ENCODE results near the gene USP25. TPM values are rescaled to one million over a fixed set of nuclear protein-coding genes. Genes with fewer than 3 reads are reported as not detected.

USP25 gene
- total RNA-seq, 1 experiment from 2014 or later: 33.6 TPM

DNA sequence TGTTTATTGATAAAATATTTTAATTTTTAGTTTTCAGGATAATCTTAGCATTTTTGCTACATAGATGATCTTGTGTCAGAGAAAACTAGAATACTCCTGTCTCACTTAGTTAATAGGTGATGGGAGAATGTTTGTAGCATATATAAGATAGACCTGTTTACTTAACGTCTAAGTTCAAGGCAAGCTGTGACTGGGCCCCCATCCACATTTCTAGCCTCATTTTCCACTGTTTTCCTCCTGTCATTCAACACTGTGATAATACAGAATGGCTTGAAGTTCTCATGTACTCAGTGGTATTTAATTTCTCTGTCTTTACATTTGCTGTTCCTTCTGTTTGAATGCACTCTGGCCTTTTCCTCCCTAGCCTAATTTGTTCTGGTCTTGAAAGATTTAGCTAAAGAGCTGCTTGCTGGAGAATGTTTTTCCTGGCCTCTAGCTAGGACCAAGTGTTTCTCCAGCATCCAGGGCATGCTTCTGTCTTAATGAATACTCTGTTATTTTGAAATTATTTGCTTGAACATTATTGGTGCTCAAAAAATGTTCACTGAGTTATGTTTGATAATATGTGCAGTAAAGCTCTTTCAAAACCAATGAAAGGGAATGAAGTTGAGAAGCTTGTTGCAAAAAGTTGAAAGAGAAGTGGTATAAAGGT, 37.3 kb downstream of the USP25 start:
- H4K20me1 ChIP-seq (ENCODE audit: insufficient read depth): no peaks in the 10 kb centered on the region
- CTCF ChIA-PET: no interaction called here
- no peaks in the 10 kb centered on the region for H3K9me2 ChIP-seq (ENCODE audit: insufficient read depth)
- ATAC-seq (no peak), DNase-seq (ENCODE audit: low read depth, low spot score) (no peak)
- peaks cover 0 to 2% of the 10 kb centered on the region in 2 experiments; a peak in 1 of 4 replicates for H3K36me3 ChIP-seq (ENCODE audit: control insufficient read depth in 1 of 2, insufficient read depth in 2 of 2, low read length in 2 of 2)
- no peaks in the 10 kb centered on the region for H3K9me3 ChIP-seq (ENCODE audit: control insufficient read depth in 1 of 2, insufficient read depth in 1 of 2, low read depth in 1 of 2, low read length in 2 of 2)
- H3K4me3 ChIP-seq (replicated peaks in 1 of 2; ENCODE audit: low read depth in 1 of 2, low read length in 2 of 2): no peak overlapping the region
- H3K27ac ChIP-seq (ENCODE audit: low read depth, low read length): no peak overlapping the region
- H3K79me2 ChIP-seq (ENCODE audit: insufficient read depth, low read length): peaks cover 65% of the 10 kb centered on the region
- intact Hi-C loops (cut with micrococcal nuclease): no loop called here
- H3K9ac ChIP-seq (ENCODE audit: low read length): no peak overlapping the region
- RAD21 ChIA-PET (ENCODE audit: low non-redundant PET in 1 of 2, low total read pairs in 2 of 2, uncharacterized antibody in 2 of 2, unreplicated experiment in 2 of 2): no interaction called here
- TF ChIP-seq, protein P1, sequence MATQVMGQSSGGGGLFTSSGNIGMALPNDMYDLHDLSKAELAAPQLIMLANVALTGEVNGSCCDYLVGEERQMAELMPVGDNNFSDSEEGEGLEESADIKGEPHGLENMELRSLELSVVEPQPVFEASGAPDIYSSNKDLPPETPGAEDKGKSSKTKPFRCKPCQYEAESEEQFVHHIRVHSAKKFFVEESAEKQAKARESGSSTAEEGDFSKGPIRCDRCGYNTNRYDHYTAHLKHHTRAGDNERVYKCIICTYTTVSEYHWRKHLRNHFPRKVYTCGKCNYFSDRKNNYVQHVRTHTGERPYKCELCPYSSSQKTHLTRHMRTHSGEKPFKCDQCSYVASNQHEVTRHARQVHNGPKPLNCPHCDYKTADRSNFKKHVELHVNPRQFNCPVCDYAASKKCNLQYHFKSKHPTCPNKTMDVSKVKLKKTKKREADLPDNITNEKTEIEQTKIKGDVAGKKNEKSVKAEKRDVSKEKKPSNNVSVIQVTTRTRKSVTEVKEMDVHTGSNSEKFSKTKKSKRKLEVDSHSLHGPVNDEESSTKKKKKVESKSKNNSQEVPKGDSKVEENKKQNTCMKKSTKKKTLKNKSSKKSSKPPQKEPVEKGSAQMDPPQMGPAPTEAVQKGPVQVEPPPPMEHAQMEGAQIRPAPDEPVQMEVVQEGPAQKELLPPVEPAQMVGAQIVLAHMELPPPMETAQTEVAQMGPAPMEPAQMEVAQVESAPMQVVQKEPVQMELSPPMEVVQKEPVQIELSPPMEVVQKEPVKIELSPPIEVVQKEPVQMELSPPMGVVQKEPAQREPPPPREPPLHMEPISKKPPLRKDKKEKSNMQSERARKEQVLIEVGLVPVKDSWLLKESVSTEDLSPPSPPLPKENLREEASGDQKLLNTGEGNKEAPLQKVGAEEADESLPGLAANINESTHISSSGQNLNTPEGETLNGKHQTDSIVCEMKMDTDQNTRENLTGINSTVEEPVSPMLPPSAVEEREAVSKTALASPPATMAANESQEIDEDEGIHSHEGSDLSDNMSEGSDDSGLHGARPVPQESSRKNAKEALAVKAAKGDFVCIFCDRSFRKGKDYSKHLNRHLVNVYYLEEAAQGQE (IDR thresholded peaks at IDR 0.05; ENCODE audit: low read depth): no peak
- no peak for TF ChIP-seq EZH2 (IDR thresholded peaks at IDR 0.05)
- TF ChIP-seq EZH2phosphoT487 (IDR thresholded peaks at IDR 0.05; ENCODE audit: borderline replicate concordance): no peak
- no peak for TF ChIP-seq SP1 (IDR thresholded peaks at IDR 0.05; ENCODE audit: low read depth)
- TF ChIP-seq RAD21 (IDR thresholded peaks at IDR 0.05; ENCODE audit: low read depth): no peak
- TF ChIP-seq YY1 (IDR thresholded peaks at IDR 0.05; ENCODE audit: extremely low read depth, insufficient replicate concordance, low read depth, low read length): no peak
- TF ChIP-seq, protein P2, sequence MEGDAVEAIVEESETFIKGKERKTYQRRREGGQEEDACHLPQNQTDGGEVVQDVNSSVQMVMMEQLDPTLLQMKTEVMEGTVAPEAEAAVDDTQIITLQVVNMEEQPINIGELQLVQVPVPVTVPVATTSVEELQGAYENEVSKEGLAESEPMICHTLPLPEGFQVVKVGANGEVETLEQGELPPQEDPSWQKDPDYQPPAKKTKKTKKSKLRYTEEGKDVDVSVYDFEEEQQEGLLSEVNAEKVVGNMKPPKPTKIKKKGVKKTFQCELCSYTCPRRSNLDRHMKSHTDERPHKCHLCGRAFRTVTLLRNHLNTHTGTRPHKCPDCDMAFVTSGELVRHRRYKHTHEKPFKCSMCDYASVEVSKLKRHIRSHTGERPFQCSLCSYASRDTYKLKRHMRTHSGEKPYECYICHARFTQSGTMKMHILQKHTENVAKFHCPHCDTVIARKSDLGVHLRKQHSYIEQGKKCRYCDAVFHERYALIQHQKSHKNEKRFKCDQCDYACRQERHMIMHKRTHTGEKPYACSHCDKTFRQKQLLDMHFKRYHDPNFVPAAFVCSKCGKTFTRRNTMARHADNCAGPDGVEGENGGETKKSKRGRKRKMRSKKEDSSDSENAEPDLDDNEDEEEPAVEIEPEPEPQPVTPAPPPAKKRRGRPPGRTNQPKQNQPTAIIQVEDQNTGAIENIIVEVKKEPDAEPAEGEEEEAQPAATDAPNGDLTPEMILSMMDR (IDR thresholded peaks at IDR 0.05 in 2 of 3, conservative IDR thresholded peaks at IDR 0.05 in 1 of 3; ENCODE audit: borderline replicate concordance in 1 of 3, insufficient read depth in 1 of 3, low read depth in 2 of 3, low read length in 2 of 3): no peak
- TF ChIP-seq, protein P3, sequence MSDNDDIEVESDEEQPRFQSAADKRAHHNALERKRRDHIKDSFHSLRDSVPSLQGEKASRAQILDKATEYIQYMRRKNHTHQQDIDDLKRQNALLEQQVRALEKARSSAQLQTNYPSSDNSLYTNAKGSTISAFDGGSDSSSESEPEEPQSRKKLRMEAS (IDR thresholded peaks at IDR 0.05): no peak
- BruUV-seq (replicated peaks): no TSS peak
- H2AFZ ChIP-seq (ENCODE audit: low read depth, low read length, poor library complexity, severe bottlenecking): no peak overlapping the region
- H3K4me1 ChIP-seq (ENCODE audit: control insufficient read depth in 1 of 2, insufficient read depth in 2 of 2, low read length in 2 of 2): no peaks in the 10 kb centered on the region
- POLR2A ChIA-PET: no interaction called here
- H3K27me3 ChIP-seq (ENCODE audit: insufficient read depth, low read length): no peaks in the 10 kb centered on the region
- H3K4me2 ChIP-seq (ENCODE audit: low read length): no peak overlapping the region
